SU-DHL-6 (cell line): Measurements from ENCODE around the gene CFAP251.

ENCODE experiments used
- EZH2phosphoT487 ChIP-seq: fragments of 200-600 bp; sonication (generic), shearing (Covaris generic); conservative IDR thresholded peaks from 2 replicates; pipeline ENCODE4 v1.6.1; 2018; ENCODE audit warnings: mild to moderate bottlenecking, antibody characterized with exemption, low read length, moderate library complexity, mixed read lengths
- TF ChIP-seq, protein P1 (sequence below): fragments of 200-600 bp; sonication (generic); IDR thresholded peaks from one replicate; pipeline ENCODE4 v1.5.1; 2017; ENCODE audit warnings: antibody characterized with exemption, mild to moderate bottlenecking, low read length, moderate library complexity; ENCODE audit not compliant: insufficient read depth, poor library complexity, severe bottlenecking

DNA sequence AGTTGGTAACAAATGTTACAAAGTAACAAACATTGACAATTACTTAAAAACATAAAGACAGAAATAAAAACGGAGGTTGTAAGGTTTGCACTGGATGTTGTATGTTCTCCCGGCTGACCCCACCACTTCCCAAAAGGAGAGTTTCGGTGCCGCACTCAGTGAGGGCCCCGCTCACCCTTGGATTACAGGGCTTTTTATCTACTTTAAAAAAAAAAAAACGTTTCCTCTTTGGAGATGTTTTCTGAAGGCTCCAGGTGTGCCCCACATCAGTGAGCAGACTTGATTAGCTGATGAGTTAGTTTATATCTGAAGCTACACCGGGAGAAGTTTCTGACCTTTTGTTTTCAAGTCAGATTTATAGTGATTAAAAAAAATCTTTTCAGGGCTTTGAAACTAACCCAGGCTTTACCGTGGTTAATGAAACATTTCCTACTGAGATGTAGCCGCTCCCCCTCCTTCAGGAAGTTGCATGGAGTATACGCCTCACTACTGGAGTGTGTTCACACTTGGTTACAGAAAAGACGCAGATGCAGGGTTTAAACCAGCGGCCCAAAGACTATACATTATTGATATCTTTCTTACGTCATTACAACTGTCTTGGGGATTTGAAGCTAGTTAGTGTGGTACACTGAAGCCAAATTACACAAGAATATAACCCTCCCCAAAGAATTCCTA lies 65.3 kb downstream of the CFAP251 start:
- TF ChIP-seq, protein P1, sequence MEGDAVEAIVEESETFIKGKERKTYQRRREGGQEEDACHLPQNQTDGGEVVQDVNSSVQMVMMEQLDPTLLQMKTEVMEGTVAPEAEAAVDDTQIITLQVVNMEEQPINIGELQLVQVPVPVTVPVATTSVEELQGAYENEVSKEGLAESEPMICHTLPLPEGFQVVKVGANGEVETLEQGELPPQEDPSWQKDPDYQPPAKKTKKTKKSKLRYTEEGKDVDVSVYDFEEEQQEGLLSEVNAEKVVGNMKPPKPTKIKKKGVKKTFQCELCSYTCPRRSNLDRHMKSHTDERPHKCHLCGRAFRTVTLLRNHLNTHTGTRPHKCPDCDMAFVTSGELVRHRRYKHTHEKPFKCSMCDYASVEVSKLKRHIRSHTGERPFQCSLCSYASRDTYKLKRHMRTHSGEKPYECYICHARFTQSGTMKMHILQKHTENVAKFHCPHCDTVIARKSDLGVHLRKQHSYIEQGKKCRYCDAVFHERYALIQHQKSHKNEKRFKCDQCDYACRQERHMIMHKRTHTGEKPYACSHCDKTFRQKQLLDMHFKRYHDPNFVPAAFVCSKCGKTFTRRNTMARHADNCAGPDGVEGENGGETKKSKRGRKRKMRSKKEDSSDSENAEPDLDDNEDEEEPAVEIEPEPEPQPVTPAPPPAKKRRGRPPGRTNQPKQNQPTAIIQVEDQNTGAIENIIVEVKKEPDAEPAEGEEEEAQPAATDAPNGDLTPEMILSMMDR: no peak
- no peak for TF ChIP-seq EZH2phosphoT487
